NCI-H1105 treated with DMSO at 0.1 percent for 48 hours (cell line): ENCODE results near the gene TCF12.
"Not testable (repeated sequence)": the region's sequence is repeated elsewhere in the genome, so short reads cannot be mapped to it uniquely, and the experiment has no call there.

ENCODE experiments used
- DNase-seq: peaks from one replicate; lab custom pipeline; 2025; lab: John Stamatoyannopoulos, UW

Gene TCF12

DNA sequence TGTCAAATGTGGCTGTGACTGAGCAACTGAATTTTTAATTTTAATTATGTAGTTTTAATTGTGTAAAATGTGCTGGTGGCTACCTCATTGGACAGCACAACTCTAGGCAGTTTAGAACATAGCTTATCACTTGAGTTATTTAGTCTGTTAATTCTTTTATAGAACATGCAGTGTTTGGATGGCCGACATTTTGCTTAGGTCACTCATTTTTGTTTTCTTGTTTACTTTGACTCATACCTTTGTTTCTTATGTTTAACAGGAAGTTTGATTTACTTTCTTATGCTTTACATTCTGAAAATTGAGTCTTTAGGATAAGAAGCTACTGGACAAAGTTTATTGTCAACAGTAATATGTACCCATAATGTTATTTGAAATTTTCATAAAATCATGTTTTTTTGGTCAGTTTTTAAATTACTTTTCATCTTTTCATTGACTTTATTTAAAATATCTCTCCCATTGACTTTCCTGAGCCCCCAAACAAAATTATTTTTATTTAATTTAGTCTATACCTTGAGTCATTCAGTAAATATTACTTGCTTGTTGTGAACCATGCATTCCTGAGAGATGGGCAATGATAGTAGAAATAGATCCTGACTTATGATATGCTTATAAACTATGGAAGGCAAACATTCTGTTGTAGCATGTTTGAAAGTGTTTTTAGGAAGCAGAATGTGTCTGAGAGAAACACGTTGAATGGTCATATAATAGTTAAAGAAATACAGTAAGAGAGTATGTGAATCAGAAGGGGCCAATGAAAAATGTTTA, 60.6 kb downstream of the TCF12 start:
- DNase-seq = no peak

DNA sequence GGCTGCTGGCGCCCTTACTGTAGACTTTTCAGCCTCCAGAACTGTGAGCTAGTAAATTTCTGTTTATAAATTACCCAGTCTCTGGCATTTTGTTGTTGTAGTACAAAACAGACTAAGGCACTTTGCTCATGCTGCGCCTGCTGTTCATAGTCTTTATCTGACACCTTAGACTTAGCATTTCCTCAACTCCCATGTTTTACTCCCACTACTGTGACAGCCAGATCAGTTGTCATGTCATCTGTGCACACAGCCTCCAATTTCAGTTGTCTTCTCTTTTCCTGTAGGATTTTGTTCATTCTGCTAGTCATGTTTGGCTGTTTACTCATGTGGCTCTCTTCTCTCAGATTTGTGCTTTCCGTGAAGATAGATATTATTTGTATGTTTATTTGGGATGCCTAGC, 62.0 kb downstream of the TCF12 start:
- DNase-seq = no peak

DNA sequence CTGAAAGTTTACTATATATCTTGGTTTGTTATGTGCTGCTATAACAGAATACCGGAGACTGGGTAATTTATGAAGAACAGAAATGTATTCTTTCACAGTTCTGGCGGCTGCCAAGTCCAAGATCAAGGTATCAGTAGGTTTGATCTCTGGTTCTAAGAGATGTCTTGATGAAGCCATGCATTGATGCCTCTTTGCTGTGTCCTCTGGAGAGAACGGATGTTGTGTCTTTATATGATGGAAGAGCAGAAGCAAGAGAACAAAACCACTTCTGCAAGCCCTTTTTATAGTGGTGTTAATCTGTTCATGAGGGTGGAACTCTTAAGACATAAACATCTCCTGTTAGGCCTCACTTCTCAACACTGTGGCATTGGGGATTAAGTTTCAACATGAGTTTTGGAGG, 62.7 kb downstream of the TCF12 start:
- no peak for DNase-seq

DNA sequence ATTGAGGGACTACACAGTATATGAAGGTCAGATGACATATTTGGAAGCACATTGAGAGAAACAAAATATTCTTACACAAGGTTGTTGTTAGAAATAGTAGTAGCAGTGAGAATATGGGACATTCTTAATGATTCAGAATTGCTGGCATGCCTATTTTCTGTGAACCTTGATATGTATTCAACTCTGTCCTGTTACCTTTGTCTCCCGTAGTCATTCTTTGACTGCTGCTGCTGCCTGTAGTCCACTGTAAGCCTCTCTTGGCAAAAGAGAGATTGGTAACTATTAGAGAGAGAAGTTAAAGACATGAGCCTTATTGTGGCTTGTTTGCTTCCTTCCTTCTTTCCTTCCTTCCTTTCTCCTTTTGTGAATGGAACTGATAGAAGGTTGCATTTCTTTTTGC, 64.5 kb downstream of the TCF12 start:
- no peak for DNase-seq

DNA sequence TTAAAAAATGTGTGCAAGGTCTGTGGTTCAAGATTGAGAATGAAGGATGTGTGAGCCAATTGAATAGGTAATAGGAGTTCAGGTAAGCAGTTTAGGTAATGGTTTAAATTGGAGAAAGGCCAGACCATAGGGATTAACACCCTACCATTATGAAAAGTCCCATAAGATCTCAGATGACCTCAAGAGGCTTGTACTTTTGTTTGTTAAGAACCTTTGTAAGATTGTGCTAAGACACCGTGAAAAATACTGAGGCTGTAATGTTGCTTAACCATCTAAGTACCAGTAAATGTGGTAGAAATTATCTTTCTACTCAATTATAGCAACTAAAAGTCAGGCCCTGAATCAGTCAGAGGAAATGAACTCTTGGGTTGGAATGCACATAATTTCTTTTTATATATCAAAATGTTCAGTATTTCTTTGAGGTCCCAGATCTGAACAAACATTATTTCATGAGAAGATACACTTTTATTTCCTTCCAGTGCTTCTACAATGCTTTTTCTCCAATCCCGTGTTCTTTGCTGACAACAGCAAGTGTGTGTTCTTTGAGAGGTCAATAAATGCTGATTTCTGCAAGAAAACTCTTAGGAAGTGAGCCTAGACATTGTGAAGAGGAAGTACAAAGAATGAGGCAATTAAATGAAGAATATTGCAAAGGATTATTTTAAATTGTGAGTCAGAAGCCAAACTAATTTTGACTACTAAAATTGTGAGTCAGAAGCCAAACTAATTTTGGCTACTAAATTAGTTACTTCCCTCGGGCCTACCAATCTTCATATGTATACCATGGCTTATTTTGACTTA, 66.4 kb downstream of the TCF12 start:
- no peak for DNase-seq

DNA sequence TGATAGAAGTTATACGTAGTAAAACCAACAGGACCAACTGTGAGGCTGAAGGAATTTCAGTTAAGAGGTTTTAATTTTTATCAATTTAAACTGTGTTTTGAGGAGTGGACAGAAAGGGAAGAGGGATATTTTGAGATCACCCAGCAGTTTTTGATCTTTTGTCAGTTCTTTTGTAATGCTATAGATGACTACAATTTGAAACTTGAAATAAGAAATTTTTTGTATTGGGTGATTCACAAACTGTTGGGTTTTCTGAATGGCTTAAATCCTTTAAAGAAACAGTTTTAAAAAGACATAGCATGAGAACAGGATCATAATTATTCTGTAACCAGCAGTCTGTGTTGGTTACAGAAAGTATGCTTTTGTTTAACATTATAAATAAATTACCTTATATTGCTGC, 67.4 kb downstream of the TCF12 start:
- DNase-seq = no peak

DNA sequence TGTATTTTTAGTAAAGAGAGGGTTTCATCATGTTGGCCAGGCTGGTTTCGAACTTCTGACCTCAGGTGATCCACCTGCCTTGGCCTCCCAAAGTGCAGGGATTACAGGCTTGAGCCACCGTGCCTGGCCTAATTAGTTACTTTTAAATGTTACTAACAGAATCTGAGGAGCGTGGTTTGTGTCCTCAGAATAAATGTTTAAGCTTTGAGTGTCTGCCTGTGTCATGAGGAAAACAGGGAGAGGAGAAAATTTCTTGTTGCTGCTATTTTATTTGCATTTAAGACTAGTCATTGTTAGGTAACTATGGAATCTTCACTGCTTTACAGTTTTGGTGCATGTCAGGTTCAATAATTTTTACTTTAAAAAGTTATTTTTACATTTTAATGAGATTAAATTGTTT, 68.8 kb downstream of the TCF12 start:
- no peak for DNase-seq

DNA sequence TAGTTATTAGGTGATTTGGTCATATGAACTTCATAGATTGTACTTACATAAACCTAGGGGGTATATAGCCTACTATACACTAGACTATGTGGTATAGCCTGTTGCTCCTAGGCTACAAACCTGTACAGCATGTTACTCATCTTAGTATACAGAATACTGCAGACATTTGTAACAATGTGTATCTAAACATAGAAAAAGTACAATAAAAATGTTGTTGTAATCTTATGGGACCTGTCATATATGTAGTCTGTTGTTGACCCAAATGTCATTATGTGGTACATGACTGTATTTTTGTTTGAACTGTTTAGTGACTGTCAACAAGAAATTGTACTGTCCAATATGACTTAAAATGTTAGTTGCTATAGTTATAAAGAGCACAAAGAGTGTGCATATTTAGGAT, 69.8 kb downstream of the TCF12 start:
- no peak for DNase-seq

DNA sequence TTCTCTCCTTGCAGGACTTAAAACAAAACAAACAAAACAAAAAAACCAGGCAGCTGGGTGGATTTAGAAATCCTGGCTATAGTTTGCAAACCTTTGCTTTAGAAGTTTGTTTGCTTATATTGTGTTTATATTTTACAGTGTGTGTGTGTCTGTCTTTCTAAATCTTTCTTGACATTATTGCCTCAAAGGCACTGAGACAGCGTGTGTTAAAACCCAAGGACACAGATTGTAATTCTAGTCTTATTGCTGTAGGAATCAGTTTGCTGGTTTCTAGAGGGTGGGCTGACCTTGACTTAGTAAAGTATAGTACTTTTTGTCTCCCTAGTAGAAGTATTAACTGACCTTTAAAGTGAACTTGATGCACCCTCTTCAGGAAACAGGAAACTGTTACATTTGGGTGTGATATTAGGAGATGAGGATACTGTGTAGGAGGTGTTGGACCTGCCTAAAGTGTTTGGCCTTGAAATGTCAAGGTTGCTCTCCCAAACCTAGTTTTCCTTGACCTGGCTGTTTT, 71.0 kb downstream of the TCF12 start:
- DNase-seq = no peak

DNA sequence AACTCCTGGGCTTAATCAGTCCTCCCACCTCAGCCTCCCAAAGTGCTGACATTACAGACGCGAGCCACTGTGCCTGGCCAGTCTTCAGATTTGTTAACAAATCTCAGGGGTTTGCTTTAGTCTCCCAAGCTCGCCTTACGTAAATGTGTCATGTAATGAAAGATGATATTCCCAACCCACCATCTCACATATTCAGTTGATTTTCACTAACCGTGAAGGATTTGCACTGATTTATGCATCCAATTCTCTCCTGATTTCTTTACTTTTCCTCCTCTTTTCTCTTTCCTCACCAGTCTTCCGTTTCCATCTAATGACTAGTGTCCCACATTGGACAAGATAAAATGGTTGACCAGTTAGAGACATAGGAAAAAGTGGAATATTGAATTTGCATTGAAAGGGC, 72.6 kb downstream of the TCF12 start:
- DNase-seq = no peak

DNA sequence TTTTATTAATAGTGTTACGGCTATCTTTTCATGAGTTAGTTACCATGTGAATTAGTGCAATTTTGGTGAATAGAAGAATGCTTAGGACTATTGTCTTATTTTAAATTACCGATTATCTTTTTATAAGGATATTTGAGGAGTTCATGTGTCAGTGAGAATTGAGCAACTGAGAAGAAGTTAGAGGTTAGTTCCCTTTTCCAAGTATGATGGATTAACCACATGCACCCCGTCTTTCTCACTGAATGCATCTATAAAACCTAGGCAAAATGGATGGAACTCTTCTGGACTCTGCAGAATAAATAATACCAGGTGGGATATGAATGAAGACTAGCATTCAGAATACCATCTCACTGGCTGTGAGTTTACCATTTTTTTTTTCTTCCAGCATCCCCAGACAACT, 74.3 kb downstream of the TCF12 start:
- no peak for DNase-seq

DNA sequence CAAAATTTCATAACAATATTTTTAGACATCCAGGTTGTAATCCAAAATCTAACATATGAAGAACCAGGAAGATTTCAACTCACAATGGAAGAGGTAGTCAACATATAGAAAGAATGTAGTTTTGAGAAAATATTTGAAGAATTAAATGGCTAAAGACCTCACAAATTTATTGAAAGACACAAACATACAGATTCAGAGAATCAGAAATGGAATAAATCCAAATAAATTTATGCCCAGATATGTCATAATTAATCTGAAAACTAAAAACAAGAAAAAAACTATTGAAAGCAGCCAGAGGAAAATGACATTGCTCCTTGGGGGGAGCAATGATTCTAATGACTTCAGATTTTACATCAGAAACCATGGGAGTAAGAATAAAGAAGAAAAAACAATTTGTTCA, 75.8 kb downstream of the TCF12 start:
- DNase-seq = no peak

DNA sequence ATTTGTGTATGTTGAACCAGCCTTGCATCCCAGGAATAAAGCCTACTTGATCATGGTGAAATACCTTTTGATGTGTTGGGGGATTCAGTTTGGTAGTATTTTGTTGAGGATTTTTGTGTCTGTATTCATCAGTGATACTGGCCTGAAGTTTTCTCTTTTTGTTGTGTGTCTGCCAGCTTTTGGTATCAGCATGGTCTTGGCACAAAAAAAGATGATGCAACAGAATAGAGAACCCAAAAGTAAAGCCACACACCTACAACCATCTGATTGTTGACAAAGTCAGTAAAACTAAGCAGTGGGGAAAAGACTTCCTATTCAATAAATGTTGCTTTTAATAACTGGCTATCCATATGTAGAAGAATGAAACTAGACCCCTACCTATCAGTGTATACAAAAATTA, 77.6 kb downstream of the TCF12 start:
- no peak for DNase-seq

DNA sequence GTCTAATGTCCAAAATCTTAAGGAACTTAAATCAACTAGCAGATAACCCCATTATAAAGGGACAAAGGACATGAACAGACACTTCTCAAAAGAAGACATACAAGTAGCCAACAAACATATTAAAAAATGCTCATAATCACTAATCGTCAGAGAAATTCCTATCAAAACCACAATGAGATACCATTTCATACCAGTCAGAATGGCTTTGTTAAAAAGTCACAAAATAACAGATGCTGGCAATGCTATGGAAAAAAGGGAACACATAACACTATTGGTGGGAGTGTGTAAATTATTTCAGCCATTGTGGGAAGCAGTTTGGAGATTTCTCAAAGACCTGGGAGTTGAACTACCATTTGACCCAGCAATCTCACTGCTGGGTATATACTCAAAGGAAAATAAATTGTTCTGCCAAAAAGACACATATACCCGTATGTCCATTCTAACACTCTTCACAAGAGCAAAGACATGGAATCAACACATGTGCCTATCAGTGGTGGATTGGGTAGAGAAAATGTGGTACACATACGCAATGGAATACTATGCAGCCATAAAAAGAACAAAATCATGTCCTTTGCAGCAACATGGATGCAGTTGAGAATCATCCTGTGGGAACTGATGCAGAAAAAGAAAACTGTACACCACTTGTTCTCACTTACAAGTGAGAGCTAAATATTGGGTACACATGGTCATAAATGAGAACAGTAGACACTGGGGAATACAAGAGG, 78.5 kb downstream of the TCF12 start:
- no peak for DNase-seq

DNA sequence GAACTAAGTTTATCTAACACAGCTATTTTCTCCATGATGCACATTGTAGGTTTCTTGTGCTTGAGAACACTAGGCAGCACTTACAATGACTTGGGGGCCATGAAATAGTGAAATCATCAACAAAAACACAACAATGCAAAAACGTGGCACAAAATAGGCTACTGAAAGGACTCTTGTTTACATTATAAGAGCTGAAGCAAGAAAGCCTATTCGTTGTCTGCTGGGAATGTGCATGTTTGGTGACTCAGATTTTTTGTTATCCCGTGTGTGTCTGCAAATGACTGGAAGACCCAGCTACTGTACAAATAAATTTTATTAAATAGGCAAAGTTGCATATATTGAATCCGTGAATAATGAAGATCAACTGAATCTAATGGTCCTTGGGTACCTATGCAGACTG, 85.0 kb downstream of the TCF12 start:
- DNase-seq = no peak

DNA sequence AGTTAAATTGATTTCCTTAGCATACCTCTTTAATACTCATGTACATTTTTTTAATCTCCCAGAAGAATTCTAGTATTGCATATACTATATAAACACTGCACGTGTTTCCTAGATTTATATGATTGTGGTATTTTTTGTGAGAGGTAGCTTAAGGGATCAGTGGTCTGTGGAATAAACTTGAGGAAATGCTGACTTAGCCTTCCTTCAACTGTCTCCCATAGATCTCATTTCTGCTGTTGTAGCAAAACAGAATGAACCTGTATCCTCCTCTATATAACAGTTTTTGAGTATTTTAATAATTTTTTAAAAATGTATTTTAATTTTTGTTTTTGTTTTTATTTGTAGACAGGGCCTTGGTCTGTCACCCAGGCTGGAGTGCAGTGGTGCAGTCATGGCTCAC, 86.8 kb downstream of the TCF12 start:
- DNase-seq = no peak

DNA sequence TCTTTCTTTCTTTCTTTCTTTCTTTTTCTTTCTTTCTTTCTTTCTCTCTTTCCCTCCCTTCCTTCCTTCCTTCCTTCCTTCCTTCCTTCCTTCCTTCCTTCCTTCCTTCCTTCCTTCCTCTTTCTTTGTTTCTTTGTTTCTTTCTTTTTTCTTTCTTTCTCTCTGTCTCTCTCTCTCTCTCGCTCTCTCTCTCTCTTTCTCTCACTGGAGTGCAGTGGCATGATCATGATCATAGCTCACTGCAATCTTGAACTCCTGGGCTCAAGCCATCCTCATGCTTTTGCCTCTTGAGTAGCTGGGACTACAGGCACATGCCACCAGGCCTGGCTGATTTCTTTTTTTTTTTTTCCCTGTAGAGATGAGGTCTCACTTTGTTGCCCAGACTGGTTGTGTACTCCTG, 89.4 kb downstream of the TCF12 start:
- DNase-seq = not testable (repeated sequence)

DNA sequence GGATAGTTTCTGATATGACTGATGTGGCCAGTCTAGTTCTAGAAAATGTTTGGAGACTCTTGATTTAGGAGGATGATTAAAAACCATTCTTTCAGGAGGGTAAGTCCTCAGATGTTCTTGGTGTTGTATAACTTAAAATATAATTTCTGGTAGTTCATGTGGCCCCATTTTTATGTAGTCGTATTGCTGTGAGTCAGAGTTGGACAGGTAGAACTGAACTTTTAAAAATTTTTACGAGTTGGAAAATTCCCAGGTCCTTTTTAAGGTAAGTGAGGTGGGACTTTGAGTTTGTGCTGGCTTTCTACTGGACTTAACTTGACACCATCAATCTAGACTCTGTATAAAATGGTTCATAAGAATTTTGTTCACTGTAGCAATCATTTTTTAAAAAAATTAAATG, 92.3 kb downstream of the TCF12 start:
- no peak for DNase-seq

DNA sequence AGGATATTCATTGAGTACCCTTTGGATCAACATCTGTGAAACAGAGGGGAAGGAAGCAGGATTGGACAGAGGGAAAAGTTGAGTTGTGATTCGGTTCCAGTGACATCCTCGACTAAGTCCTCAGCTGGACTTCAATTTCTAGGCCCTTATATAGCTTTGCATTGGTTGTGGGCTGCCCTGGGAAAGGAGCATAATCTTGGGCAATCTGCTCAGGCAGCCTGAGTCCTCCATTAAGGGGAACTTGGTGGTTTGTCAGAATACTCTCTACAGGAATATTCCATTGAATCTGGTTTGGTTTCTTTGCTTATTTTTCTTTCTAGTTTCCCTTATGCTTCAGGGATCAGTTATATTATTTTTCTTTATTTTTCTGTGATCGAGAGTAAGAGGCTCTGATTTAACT, 94.1 kb downstream of the TCF12 start:
- no peak for DNase-seq

DNA sequence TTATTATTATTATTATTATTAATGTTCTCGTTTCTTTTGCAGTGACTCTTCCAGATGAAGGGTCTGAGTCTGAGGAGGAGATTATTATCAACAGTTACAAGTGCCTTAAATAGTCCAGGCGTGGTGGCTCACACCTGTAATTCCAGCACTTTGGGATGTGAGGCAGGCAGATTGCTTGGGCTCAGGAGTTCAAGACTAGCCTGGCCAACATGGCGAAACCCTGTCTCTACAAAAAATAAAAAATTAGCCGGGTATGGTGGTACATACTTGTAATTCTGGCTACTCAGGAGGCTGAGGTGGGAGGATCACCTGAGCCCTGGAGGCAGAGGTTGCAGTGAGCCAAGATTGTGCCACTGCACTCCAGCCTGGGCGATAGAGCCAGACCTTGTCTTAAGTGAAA, 96.5 kb downstream of the TCF12 start:
- not testable (repeated sequence) for DNase-seq

DNA sequence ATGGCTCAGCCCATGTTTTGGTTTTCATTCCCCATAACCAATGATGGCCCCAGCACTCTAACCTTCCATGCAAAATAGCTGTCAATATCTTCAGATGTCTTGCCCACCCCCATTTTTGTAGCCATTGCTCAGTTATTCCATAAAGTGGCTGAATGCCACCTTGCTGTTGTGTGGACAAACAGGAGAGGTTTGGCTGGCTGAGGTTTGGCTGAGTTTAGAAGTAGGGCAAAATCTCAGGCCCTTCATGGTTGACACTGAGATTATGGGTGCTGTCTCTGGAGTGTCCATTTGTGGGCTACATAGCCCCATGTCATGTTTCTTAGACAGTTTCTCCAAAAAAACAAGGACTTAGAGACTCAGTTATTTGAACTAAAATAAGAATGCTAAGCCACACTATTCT, 96.9 kb downstream of the TCF12 start:
- no peak for DNase-seq

DNA sequence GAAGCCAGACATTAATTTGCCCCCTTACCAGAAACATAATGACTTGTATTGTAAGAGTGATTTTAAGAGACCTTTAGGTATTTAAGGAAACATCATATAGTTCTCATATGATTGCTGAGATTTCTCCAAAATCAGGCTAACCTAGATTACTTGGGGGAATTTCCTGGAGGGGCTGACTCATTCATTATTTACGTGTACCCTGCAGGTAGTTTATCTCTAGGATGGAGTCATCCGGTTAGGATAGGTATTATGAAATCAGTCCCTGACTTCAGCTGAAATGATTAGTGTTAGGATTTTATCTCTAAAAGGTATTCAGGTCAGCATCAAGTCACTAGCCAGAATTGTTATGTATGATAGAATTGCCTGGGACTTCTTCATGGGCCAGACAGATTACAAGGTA, 97.5 kb downstream of the TCF12 start:
- DNase-seq = no peak

DNA sequence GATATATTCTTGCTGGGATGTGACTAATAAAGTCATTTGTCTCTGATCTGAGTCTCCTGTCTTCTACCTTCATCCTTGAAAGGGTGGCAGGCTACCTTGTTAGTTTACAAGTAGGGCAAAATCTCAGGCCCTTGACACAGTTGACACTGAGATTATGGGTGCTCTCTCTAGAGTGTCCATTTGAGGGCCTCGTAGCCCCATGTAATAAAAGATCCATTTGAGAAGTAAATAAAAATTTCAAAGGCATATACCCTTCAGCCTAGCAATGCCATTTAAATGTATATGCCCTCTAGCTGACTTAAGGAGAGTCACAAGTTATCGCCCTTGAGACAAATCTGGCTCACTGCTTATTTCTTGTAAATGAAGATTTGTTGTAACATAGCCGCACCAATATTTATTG, 98.6 kb downstream of the TCF12 start:
- no peak for DNase-seq
